GM10847 (cell line): ENCODE results near the gene CD48.
A peak's percentile ranks its signal among the peaks of the same experiment; 100 is the strongest.

Source experiments
- POLR2A ChIP-seq: IDR thresholded peaks from 2 replicates; pipeline ENCODE4 v1.6.1; 2011; ENCODE audit not compliant: insufficient read length; ENCODE audit errors: extremely low read depth

Gene CD48

DNA sequence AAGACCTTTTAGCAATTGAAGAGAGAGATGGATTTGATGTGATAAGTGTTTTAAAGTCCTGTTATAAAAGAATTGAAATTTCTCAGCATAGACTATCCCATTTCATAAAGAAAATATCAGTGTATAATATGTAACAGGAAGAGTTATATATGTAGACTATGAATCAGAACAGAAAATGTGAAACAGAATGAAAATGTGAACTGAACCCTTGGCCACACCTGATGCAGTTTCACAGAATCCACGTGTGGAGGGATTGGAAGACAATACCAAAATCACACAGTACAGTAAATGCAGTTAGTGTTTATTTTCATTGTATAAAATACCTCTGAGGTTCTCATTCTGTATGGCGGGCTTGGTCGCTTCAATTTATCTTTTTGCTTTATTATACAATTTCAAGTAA is 54.9 kb downstream of the CD48 start:
- TF ChIP-seq POLR2A: no peak

DNA sequence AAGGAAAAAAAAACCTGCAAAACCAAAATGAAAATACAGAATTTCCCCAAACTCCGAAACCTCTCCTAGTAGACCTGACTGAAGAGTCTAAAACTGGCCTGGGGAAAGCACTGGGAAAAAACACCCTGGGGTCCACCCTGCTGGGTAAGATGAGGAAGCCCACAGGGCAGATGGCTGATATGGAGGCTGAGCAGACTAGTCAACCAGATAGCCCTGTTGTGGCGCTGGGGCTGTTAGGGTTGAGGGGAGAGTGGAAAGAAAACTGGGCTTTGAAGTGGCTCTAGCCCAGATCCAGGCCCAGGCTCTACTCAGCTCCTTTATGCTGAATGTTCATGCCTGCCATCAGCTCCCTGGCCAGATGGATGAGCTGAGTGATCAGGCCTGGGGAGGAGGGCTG is 58.0 kb downstream of the CD48 start:
- no peak for TF ChIP-seq POLR2A

DNA sequence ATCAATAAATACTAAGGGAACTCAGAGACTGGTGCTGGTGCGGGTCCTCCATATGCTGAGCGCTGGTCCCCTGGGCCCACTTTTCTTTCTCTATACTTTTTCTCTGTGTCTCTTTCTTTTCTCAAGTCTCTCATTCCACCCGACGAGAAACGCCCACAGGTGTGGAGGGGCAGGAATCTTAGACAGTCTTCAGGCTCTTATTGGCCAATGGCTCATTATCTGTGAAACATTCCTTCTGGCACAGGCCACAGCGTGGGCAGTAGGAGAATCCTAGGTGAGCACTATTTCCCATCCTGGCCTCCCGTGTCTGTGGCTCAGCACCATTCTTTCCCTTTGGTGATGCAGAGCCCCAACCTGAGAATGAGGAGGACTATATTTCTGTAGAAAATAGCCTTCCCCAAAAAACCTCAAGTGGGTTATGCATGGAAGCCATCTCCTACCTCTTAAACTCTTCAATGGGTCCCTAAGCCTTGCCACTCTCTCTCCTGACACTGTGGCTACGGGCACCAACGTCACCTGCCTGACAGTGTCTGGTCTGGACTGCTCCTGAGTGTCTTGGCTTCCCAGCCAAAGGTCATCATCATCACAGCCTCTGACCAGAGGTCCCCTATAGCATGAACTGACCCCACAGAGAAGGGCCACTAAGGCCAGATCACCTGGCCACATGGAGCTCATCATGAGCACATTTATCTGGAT is 58.5 kb downstream of the CD48 start:
- TF ChIP-seq POLR2A: no peak

DNA sequence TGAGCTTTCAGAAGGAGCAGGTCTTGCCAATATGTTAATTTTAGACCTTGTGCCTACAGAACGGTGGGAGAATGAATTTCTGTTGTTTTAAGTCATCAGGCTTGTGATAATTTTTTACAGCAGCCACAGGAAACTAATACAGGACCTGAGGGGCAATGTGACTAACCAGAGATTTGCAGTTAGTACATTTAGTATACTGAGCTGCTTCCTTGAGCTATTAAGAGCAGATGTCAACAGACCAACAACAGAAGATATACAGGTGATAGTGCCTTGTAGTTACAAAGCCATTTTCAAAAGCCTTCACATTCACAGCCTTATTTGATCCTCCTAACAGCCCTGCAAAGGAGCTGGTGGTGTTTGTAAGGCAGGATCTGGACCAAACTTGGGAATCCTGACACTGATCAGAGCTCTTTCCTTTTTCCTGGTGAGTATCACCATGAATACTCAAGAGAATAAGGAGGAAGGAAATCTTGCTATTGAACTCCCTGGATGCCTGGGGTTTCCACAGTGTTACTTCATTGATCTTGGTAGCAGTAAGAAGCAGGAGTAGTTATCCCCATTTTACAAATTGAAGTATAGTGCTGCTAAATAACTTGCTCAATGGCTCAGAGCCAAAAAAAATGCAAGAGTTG is 60.1 kb downstream of the CD48 start:
- no peak for TF ChIP-seq POLR2A

DNA sequence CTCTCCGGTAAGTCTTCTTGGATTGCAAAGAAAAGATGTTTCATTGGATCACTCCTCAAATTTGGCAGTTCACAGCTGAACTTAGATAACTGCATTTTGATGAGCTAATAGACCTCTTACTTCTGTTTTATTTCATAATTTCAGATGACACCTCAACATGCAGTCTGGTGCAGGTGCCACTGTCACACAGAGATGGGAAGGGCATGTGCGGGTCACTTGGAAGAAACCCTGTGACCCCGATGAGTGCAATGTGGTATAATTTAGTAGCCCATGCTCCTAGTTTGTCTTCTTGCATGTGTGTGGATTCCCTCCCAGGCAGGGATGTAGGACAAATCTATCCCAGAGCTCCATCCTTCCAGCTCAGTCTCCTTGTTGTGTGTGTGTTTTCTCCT is 64.3 kb downstream of the CD48 start:
- no peak for TF ChIP-seq POLR2A

DNA sequence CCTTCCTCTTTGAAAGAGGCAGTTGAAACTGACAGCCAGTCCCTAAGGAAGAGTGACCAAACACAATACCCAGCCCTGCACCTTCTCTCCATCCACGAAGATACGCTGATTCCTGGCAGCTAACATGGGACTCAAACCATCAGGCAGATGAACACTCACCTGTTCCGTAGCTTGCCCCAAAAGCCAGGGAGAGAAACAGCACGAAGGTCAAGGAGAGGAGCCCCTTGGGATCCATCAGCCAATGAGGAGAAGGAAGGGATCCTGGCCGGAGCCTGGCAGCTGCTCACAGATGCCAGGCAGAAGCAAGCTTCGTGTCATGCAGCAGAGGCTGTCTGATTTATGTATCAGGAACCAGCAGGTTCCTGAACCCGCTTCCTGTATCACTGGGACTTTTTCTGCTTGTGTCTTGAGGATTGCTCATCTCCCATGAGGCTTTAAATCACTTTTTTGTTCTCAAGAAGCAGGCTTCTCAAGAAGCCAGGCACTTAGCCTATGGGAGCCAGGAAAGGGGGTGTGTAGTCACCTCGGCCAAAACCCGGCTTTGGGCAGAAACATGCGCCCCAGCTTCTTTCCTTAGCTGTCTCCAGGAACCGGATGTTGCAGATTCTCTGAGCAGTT is 64.8 kb downstream of the CD48 start, which contains the start of gene SLAMF1:
SLAMF1 (minus strand) TSS at position 334 of the 618 bp plus-strand sequence; CDS start at position 235, 99 bp downstream.
- TF ChIP-seq POLR2A: peak; percentile 87

DNA sequence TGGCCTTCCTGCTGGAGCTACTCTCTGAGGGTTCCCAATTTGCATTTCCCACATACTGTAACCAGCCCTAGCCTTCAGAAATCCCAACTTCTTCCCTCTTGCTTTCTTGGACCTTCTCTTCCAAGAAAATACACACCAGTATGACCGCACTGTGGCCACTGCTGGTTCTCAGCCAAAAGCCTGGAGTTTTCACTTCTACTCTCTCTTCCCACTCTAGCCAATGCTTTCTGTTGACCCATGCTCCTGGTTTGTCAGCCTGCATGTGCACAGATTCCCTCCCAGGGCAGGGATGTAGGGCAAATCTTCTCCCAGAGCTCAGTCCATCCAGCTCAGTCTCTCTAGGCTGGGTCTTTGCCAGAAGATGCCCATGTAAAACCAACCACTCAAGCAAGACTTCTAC is 65.4 kb downstream of the CD48 start:
- no peak for TF ChIP-seq POLR2A

DNA sequence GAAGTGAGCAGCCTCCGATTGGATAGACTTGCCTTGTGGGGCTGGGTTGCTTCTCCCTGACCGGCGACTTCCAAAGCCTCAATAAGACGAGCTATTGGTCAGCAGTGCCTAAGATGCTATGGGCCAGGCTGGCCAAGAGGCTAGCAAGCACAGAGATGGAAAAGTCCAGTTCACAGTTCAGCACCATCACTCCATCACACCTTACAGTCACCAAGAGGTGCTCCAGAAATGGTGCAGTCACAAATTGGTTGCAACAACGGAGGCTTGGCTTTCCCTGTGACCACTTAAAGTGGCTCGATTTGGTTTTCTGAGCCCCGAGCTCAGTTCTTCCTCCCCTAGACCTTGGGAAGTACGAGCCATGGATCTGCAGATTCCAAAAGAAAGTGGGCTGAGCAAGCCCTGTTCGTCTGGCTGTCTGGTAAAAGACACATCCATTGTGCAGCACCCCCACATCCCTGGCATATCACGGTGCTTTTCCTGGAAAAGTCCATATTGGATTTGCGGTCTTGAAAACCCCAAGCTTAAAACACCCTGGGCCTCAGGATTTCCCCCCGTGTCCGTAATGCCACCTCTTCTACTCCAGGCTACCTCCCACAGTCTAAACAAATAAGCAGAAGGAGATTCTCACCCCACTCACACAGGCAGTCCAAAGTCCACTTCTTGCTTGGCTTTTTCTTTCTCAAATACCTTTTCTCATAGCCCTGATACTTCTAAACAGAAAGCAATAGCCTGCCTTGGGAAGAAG is 66.1 kb downstream of the CD48 start:
- no peak for TF ChIP-seq POLR2A

DNA sequence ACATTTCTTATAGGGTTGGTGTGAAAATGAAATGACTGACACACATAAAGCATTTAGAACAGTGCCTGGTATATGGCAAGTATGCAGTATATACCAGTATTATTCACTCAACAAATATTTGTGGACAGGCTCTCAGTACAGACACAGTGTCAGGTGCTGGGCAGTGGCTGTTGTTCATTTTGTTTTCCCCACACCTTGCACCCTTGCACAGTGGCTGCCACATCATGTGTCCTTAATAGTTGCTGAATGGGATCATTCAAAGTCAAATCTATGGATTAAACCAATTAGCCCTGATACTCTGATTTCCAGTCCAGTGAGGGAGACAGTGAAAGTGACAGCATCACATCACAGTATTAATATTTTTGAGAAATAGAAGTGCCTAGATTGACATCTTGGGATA is 67.2 kb downstream of the CD48 start:
- TF ChIP-seq POLR2A: no peak

DNA sequence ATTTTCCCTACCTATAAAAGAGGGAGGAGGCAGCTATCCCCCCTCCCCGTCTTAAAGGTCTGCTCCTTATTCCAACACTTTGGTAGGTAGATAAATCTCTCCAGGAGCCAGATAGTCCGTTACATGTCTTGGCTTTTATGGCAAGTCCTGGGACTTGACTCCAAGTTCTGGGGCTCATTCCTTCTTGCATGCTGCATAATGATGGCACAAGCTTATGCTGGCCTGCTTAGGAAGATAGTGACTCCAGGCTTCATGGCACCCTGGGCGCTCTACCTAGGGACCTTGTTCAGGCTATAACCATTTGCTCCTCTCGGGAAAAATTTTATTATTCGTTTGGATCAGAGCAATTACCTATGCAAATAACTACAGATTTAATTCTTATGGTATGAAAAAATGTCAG is 68.5 kb downstream of the CD48 start:
- no peak for TF ChIP-seq POLR2A

DNA sequence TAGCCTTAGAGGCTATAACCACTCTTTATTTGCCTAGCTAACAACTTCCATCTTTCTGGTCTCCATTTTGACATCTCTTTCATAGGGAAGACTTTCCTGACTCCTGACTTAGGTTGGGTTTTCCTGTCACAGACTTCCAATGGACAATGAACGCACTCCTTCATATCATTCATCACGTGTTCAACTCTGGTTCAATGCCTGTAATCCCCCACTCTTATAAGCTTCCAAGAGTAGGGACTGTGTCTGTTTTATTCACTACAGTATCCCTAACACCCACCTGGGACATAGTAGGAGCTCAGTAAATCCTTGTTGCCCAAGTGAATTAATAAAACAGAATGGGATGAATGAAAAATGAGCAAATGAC is 69.4 kb downstream of the CD48 start:
- no peak for TF ChIP-seq POLR2A

DNA sequence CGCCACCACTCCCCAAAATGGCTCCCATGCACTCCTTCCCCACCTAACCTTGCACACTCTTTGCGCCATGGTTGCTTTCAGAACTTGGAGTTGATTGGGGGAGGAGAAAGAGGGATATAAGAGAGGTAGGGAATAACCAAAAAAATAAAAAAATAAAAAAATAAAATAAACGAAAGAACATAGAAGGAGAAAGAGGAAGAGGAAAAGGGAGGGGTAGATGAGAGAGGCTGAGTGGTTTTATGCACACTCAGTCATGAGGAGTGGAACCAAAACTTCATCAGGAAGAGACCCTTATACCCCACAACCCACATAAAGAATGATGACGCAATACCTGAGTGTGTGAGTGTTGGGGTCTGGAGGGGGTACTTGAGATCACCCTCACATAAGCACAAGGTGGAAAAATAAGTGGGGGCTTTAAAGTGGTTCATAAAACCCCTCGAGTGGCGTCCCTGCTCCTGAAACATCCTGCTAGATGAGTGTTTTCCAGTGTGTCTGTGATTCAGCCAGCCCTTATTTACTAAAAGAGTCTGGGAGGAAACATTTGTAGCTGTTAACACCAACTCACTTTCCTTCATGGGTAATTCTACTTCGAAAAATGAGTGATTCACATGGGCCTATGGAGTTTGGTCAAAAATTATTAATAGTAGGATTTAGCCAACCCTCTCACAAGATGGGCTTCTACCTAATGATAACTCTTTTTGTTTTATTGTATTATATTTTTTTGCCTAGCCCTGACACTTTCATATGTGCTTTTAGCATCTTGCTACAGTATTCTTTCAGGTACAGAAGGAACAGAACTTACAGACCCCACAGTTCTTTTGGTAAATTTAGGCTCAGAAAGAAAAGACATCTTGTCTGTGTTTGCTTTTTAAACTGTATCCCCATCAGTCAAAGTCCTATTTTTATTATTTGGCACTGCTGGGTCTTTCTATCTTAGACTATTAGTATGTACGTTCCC is 70.0 kb downstream of the CD48 start:
- peak; percentile 17 for TF ChIP-seq POLR2A

DNA sequence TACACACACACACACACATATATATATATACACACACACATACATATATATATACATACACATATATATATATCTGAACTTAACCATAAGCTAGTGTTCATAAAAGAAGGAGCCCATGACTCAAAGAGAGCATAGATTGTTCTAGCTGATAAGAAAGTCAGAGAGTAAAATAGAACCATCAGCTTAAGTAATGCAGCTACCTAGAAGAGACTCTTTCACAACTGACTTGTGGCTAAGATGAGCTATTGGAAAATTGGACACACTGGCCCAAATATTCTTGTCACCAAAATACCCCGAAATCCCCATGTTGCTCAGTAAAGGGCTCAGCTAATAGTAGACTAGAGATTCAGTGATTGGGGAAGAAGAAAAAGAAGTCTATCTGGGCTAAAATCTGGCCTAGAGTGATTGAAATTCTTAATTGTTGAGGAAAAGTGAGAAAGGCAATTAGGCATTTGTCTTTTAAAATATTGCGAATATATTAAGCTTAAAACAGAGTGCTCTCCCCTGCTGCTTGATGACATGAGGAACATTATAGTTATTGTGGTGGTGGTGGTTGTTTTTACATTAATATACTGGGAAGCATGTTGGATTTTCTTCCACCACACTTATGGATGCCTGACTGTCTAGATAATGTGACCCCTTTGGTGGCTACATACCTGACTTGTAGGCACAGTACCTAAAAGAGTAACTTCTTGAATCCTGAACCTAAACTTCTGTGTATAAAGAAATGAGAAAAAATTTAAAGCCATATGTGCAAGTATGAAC is 71.1 kb downstream of the CD48 start:
- TF ChIP-seq POLR2A: no peak

DNA sequence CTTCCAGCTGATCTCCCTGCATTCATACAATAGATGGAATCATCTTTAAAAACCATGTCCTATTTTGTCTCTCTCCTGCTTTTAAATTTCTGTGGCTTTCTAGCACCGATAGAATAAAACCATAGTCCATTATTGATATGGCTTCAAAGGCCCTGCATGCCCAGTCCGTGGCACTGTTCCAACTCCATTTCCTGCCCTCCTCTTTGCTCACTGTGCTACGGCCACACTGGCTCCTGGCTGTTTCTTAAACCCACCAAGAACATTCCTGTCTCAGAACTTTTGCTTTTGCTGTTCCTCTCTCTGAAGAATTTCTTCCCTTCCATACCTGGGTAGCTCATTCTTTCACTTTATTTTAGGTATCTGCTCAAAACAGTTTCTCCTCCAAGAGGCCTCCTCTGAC is 72.0 kb downstream of the CD48 start:
- TF ChIP-seq POLR2A: no peak

DNA sequence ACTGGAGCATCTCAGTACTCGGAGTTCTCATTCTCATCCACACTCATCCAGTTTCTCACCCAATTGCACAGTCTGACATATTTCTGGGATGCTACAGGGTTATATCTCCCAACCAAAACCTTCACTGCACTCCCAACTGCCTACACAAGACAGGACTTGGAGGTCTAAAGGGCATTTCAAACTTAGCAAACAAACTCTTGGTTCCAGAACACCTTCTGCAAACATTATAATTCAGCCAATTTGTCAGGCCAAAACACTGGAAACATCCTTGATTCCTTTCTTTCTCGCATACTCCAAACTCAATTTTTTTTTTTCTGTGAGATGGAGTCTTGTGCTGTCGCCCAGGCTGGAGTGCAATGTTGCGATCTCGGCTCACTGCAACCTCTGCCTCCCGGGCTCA is 72.7 kb downstream of the CD48 start:
- no peak for TF ChIP-seq POLR2A

DNA sequence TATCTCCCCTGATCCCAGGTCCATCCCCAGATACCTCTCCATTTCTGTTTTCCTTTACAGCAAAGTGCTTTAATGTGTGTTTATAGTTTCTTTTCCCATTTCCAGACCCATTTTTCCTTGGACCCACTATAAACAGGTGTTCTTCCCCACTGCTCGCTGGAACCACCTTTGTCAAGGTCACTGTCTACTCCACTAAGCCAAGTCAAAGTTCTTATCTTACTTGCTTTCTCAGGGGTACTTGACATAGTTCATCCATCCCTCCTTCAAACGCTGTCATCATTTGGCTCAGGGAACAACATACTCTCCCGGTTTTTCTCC is 73.1 kb downstream of the CD48 start:
- no peak for TF ChIP-seq POLR2A
